ENCODE measurements around the gene DBN1. TPM values are rescaled to one million over a fixed set of nuclear protein-coding genes. Genes with fewer than 3 reads are reported as not detected.

DBN1 gene
- total RNA-seq, 1 experiment from 2014 or later: 195 TPM

DNA sequence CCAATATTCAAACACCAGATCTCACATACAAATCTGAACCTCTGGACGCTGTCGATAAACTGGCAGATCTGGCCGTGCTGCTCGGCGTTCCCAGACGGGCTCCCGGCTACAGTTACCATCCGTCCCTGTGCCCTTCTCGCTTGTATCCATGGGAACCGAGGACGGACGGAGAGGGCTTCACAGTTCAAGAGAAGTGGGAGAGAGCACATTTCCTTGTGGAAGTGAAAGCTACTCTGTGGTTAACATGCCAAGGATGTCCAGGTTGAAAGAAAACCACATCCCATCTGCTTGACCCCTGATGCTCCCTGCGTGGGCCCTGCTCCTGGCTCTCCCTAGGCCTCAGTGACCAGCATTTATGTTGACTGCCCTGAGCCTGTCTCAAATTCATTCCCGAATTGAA, 6.3 kb upstream of the DBN1 start:
- no peaks in the 10 kb centered on the region for H3K9me3 ChIP-seq (ENCODE audit: control insufficient read depth, insufficient read depth, low read depth, low read length)
- no peaks in the 10 kb centered on the region for H3K27me3 ChIP-seq (ENCODE audit: control insufficient read depth, insufficient read depth, low read length)
- POLR2A ChIA-PET: no interaction called here
- in situ Hi-C loops (cut with HindIII; ENCODE audit: low pct_unique_long_range_greater_than_20kb, low sequenced_read_pairs) (no loop called here), intact Hi-C loops (cut with micrococcal nuclease; ENCODE audit: unreplicated experiment) (no loop called here)
- peaks cover 3% of the 10 kb centered on the region for H3K4me1 ChIP-seq (ENCODE audit: control insufficient read depth, insufficient read depth, low read length)
- TF ChIP-seq, protein P1, sequence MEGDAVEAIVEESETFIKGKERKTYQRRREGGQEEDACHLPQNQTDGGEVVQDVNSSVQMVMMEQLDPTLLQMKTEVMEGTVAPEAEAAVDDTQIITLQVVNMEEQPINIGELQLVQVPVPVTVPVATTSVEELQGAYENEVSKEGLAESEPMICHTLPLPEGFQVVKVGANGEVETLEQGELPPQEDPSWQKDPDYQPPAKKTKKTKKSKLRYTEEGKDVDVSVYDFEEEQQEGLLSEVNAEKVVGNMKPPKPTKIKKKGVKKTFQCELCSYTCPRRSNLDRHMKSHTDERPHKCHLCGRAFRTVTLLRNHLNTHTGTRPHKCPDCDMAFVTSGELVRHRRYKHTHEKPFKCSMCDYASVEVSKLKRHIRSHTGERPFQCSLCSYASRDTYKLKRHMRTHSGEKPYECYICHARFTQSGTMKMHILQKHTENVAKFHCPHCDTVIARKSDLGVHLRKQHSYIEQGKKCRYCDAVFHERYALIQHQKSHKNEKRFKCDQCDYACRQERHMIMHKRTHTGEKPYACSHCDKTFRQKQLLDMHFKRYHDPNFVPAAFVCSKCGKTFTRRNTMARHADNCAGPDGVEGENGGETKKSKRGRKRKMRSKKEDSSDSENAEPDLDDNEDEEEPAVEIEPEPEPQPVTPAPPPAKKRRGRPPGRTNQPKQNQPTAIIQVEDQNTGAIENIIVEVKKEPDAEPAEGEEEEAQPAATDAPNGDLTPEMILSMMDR (IDR thresholded peaks at IDR 0.05): no peak
- TF ChIP-seq SIN3A (IDR thresholded peaks at IDR 0.05; ENCODE audit: borderline replicate concordance, insufficient read depth, low read depth, low read length) (no peak), TCF7L2 (IDR thresholded peaks at IDR 0.05; ENCODE audit: low read depth, low read length) (no peak), POLR2AphosphoS5 (IDR thresholded peaks at IDR 0.05; ENCODE audit: low read depth, low read length) (no peak)
- TF ChIP-seq, protein P2, sequence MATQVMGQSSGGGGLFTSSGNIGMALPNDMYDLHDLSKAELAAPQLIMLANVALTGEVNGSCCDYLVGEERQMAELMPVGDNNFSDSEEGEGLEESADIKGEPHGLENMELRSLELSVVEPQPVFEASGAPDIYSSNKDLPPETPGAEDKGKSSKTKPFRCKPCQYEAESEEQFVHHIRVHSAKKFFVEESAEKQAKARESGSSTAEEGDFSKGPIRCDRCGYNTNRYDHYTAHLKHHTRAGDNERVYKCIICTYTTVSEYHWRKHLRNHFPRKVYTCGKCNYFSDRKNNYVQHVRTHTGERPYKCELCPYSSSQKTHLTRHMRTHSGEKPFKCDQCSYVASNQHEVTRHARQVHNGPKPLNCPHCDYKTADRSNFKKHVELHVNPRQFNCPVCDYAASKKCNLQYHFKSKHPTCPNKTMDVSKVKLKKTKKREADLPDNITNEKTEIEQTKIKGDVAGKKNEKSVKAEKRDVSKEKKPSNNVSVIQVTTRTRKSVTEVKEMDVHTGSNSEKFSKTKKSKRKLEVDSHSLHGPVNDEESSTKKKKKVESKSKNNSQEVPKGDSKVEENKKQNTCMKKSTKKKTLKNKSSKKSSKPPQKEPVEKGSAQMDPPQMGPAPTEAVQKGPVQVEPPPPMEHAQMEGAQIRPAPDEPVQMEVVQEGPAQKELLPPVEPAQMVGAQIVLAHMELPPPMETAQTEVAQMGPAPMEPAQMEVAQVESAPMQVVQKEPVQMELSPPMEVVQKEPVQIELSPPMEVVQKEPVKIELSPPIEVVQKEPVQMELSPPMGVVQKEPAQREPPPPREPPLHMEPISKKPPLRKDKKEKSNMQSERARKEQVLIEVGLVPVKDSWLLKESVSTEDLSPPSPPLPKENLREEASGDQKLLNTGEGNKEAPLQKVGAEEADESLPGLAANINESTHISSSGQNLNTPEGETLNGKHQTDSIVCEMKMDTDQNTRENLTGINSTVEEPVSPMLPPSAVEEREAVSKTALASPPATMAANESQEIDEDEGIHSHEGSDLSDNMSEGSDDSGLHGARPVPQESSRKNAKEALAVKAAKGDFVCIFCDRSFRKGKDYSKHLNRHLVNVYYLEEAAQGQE (IDR thresholded peaks at IDR 0.05; ENCODE audit: insufficient read depth in 1 of 2, low read depth in 2 of 2, low read length in 1 of 2): no peak
- no TSS peak for BruUV-seq (replicated peaks)
- DNase-seq (ENCODE audit: low read depth, low spot score) (no peak), ATAC-seq (no peak)
- CTCF ChIA-PET: interaction anchor here (0.6 to 1.0 kb wide), 4 partner anchors 12 to 127 kb away, joined by 3 to 6 read pairs (median 4); no protein-coding TSS in a partner anchor
- no peak overlapping the region for H3K4me3 ChIP-seq (ENCODE audit: low read depth in 2 of 2, low read length in 2 of 2)
- H3K36me3 ChIP-seq (ENCODE audit: control insufficient read depth, insufficient read depth, low read length): no peaks in the 10 kb centered on the region
- no peak overlapping the region; the same call in 1 of the 2 replicates for H3K27ac ChIP-seq (ENCODE audit: low read length)

DNA sequence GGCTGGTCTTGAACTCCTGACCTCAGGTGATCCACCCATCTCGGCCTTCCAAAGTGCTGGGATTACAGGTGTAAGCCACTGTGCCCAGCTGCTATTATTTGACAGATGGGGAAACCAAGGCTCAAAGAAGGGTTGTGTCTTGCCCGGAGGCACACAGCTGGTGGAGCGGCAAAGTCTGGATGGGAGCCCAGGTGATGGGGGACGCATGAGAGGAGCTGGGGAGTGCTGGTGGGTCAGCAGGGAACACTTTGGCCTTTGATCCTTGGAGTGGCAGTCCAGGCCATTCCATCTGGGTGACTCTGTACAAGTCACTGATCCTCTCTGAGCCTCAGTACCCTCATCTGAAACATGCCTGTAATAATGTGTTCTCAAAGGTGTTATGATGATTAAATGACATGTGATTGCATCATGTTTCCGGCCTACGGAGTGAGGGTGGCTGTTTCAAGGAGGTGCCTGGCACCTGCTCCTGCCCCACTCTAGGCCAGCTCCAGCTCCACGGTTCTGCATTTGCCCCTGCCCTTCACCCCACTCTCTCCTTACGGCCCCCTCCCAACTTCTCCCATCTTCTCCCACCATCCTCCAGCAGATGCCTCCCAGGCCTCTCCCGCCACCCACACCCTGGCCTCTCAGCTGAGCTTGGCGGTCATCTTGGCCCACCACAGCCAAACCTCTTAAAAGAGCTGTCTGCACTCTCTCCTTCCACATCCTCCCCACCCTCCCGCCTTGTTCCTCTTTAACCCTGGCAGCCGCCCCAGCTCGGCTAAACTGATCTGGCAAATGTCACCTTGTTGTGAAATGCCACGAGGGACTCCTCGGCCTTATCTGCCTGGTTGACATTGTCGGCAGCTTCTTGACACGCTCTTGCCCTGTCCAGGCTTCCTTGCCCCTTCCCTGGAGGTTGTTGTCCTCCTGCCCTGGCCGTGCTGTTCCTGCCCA, 5.5 kb upstream of the DBN1 start:
- Histone ChIP-seq H3K4me1 (ENCODE audit: control insufficient read depth, insufficient read depth, low read length) (peaks cover 5% of the 10 kb centered on the region), H3K27ac (ENCODE audit: low read length) (no peak overlapping the region), H3K36me3 (ENCODE audit: control insufficient read depth, insufficient read depth, low read length) (no peaks in the 10 kb centered on the region), H3K27me3 (ENCODE audit: control insufficient read depth, insufficient read depth, low read length) (no peaks in the 10 kb centered on the region), H3K9me3 (ENCODE audit: control insufficient read depth, insufficient read depth, low read depth, low read length) (no peaks in the 10 kb centered on the region), H3K4me3 (ENCODE audit: low read depth in 2 of 2, low read length in 2 of 2) (no peak overlapping the region)
- TF ChIP-seq SIN3A (IDR thresholded peaks at IDR 0.05; ENCODE audit: borderline replicate concordance, insufficient read depth, low read depth, low read length) (no peak), POLR2AphosphoS5 (IDR thresholded peaks at IDR 0.05; ENCODE audit: low read depth, low read length) (no peak), TCF7L2 (IDR thresholded peaks at IDR 0.05; ENCODE audit: low read depth, low read length) (no peak)
- TF ChIP-seq, protein P1 (IDR thresholded peaks at IDR 0.05): no peak
- TF ChIP-seq, protein P2 (IDR thresholded peaks at IDR 0.05; ENCODE audit: insufficient read depth in 1 of 2, low read depth in 2 of 2, low read length in 1 of 2): no peak
- intact Hi-C loops (cut with micrococcal nuclease; ENCODE audit: unreplicated experiment) (no loop called here), in situ Hi-C loops (cut with HindIII; ENCODE audit: low pct_unique_long_range_greater_than_20kb, low sequenced_read_pairs) (no loop called here)
- ChIA-PET CTCF (no interaction called here), POLR2A (no interaction called here)
- no peak for ATAC-seq
- DNase-seq (ENCODE audit: low read depth, low spot score): no peak
- no TSS peak for BruUV-seq (replicated peaks)
